ENCODE data around the gene PTPRT.

PTPRT gene

DNA sequence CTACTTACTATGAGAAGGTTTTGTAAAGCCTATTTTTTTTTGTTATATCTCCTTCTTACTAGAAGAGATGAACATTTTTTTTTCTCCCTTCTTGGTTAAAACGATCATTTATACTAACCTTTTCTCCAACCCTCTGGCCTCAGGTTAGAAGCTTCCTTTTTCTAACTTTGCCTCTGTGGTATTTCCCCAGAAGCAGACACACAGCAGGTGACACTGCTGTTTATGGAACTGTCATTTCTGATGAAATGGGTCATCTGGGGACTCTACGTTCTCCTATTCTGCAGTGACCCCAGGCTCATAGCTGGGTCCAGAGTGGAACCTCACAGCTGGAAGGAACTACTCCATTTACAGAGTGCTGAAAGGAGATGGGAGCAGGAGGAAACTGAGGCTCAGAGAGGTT lies 825.3 kb downstream of the PTPRT start:
- TF ChIP-seq, protein P1, sequence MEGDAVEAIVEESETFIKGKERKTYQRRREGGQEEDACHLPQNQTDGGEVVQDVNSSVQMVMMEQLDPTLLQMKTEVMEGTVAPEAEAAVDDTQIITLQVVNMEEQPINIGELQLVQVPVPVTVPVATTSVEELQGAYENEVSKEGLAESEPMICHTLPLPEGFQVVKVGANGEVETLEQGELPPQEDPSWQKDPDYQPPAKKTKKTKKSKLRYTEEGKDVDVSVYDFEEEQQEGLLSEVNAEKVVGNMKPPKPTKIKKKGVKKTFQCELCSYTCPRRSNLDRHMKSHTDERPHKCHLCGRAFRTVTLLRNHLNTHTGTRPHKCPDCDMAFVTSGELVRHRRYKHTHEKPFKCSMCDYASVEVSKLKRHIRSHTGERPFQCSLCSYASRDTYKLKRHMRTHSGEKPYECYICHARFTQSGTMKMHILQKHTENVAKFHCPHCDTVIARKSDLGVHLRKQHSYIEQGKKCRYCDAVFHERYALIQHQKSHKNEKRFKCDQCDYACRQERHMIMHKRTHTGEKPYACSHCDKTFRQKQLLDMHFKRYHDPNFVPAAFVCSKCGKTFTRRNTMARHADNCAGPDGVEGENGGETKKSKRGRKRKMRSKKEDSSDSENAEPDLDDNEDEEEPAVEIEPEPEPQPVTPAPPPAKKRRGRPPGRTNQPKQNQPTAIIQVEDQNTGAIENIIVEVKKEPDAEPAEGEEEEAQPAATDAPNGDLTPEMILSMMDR (IDR thresholded peaks at IDR 0.05; ENCODE audit: low read length): no peak
- TF ChIP-seq EZH2phosphoT487 (IDR thresholded peaks at IDR 0.05; ENCODE audit: low read length): no peak
- TF ChIP-seq EZH2 (optimal IDR thresholded peaks at IDR 0.05; ENCODE audit: low read depth, low read length): no peak

DNA sequence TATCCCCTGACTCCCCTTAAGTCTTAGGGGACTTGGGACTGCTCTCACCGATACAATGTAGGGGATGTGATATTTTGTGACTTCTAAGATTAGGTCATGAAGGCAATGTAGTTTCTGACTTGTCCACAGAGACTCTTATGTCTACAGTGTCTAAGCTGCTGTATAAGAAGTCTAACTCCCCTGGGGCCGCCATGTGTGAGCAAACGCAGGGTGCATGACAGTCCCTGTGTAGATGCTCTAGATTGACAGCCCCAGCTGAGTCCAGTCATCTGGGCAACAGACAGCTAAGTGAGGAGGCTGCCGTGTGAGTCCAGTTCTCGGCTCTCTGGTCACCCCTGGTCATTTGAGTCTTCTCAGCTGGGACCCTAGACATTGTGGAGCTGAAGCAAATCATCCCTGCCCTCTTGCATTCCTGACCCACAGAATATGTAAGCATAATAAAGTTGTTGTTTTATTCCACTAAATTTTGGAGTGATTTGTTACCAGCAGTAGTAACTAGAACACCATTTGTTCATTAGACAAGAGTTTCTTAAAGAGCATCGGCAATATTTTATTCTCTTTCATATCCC lies 828.2 kb downstream of the PTPRT start:
- no peaks in the 10 kb centered on the region for H3K36me3 ChIP-seq (replicated peaks; ENCODE audit: insufficient read depth, low read length)
- no peak overlapping the region for H3K4me2 ChIP-seq (ENCODE audit: low read depth, low read length)
- no peaks in the 10 kb centered on the region for H3K9me3 ChIP-seq (replicated peaks; ENCODE audit: insufficient read depth, low read length)
- H4K20me1 ChIP-seq (ENCODE audit: insufficient read depth, low read length): no peaks in the 10 kb centered on the region
- H3K4me3 ChIP-seq (ENCODE audit: low read length): no peak overlapping the region
- no peak for TF ChIP-seq EZH2 (optimal IDR thresholded peaks at IDR 0.05; ENCODE audit: low read depth, low read length)
- TF ChIP-seq, protein P1 (IDR thresholded peaks at IDR 0.05; ENCODE audit: low read length): no peak
- TF ChIP-seq EZH2phosphoT487 (IDR thresholded peaks at IDR 0.05; ENCODE audit: low read length): no peak
- no peaks in the 10 kb centered on the region for H3K27me3 ChIP-seq (replicated peaks; ENCODE audit: insufficient read depth, low read length)
- H3K9me2 ChIP-seq (replicated peaks; ENCODE audit: insufficient read depth, low read length): no peaks in the 10 kb centered on the region
- H2AFZ ChIP-seq (ENCODE audit: low read length): no peak overlapping the region
- H3K9ac ChIP-seq (ENCODE audit: low read length): no peak overlapping the region
- H3F3A ChIP-seq (ENCODE audit: insufficient read depth, low read length): no peaks in the 10 kb centered on the region
- no peak for DNase-seq
- no peaks in the 10 kb centered on the region for H3K4me1 ChIP-seq (ENCODE audit: low read length)
- H3K27ac ChIP-seq (ENCODE audit: low read length): no peak overlapping the region
- H3K79me2 ChIP-seq (ENCODE audit: low read length): no peaks in the 10 kb centered on the region

More for the DNA sequence above, 825.3 kb downstream of the PTPRT start:
- Histone ChIP-seq H4K20me1 (ENCODE audit: insufficient read depth, low read length) (no peaks in the 10 kb centered on the region), H3K27me3 (replicated peaks; ENCODE audit: insufficient read depth, low read length) (no peaks in the 10 kb centered on the region), H3K9me3 (replicated peaks; ENCODE audit: insufficient read depth, low read length) (no peaks in the 10 kb centered on the region), H3K79me2 (ENCODE audit: low read length) (no peaks in the 10 kb centered on the region), H3F3A (ENCODE audit: insufficient read depth, low read length) (no peaks in the 10 kb centered on the region), H3K9ac (ENCODE audit: low read length) (no peak overlapping the region), H3K9me2 (replicated peaks; ENCODE audit: insufficient read depth, low read length) (no peaks in the 10 kb centered on the region), H3K4me3 (ENCODE audit: low read length) (no peak overlapping the region), H3K27ac (ENCODE audit: low read length) (no peak overlapping the region), H3K4me2 (ENCODE audit: low read depth, low read length) (no peak overlapping the region), H2AFZ (ENCODE audit: low read length) (no peak overlapping the region), H3K4me1 (ENCODE audit: low read length) (no peaks in the 10 kb centered on the region), H3K36me3 (replicated peaks; ENCODE audit: insufficient read depth, low read length) (no peaks in the 10 kb centered on the region)
- DNase-seq: no peak

DNA sequence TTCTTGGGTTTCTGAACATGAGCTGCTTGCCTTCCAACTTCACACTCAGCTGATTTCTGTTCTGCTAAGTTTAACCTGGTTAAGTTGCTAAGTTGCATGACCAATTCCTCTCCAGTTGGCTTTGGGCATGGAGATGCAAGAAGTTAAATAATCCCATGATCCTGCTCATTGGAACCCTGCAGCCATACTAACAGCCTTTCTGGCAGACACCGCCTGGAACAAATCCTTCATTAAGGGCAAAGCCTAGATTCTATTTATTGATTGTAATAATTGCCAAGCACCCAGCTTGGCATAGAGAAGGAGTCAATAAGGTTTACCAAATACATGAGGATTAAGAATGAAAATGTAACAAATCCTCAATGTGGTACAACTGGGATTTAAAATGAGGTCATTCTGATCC lies 829.1 kb downstream of the PTPRT start:
- Histone ChIP-seq H3K9me2 (replicated peaks; ENCODE audit: insufficient read depth, low read length) (no peaks in the 10 kb centered on the region), H2AFZ (ENCODE audit: low read length) (no peak overlapping the region), H3K27ac (ENCODE audit: low read length) (no peak overlapping the region), H3K4me3 (ENCODE audit: low read length) (no peak overlapping the region), H3K79me2 (ENCODE audit: low read length) (no peaks in the 10 kb centered on the region), H3K9ac (ENCODE audit: low read length) (no peak overlapping the region), H3K27me3 (replicated peaks; ENCODE audit: insufficient read depth, low read length) (no peaks in the 10 kb centered on the region), H3K9me3 (replicated peaks; ENCODE audit: insufficient read depth, low read length) (no peaks in the 10 kb centered on the region), H4K20me1 (ENCODE audit: insufficient read depth, low read length) (no peaks in the 10 kb centered on the region), H3F3A (ENCODE audit: insufficient read depth, low read length) (no peaks in the 10 kb centered on the region), H3K4me2 (ENCODE audit: low read depth, low read length) (no peak overlapping the region), H3K4me1 (ENCODE audit: low read length) (no peaks in the 10 kb centered on the region), H3K36me3 (replicated peaks; ENCODE audit: insufficient read depth, low read length) (no peaks in the 10 kb centered on the region)
- DNase-seq: no peak
- TF ChIP-seq EZH2 (optimal IDR thresholded peaks at IDR 0.05; ENCODE audit: low read depth, low read length) (no peak), EZH2phosphoT487 (IDR thresholded peaks at IDR 0.05; ENCODE audit: low read length) (no peak)
- TF ChIP-seq, protein P1 (IDR thresholded peaks at IDR 0.05; ENCODE audit: low read length): no peak

Measured in MM.1S (cell line).